Measurements from ENCODE around the gene C2CD3.

C2CD3 gene

GRCh38 chr11:74057249-74058151 is 113.3 kb downstream of the C2CD3 start:
- DNase-seq = no peak

- DNase-seq = no peak
Observed at GRCh38 chr11:74055938-74056337, 114.9 kb downstream of the C2CD3 start.

GRCh38 chr11:74050465-74050864 is 120.3 kb downstream of the C2CD3 start:
- no peak for DNase-seq

- DNase-seq = no peak
Observed at GRCh38 chr11:74048993-74049392, 121.8 kb downstream of the C2CD3 start.

- DNase-seq = no peak
Observed at GRCh38 chr11:74044538-74044937, 126.3 kb downstream of the C2CD3 start.

- DNase-seq = no peak
Observed at GRCh38 chr11:74043450-74043849, 127.4 kb downstream of the C2CD3 start.

GRCh38 chr11:74037309-74037708 is 133.5 kb downstream of the C2CD3 start:
- DNase-seq = no peak

GRCh38 chr11:74035264-74035663 is 135.5 kb downstream of the C2CD3 start:
- DNase-seq = no peak

- no peak for DNase-seq
Observed at GRCh38 chr11:74033046-74033445, 137.8 kb downstream of the C2CD3 start.

- DNase-seq = no peak
Observed at GRCh38 chr11:74030723-74031676, 139.8 kb downstream of the C2CD3 start.

- no peak for DNase-seq
Observed at GRCh38 chr11:74025467-74026166, 145.2 kb downstream of the C2CD3 start.

- no peak for DNase-seq
Observed at GRCh38 chr11:74024261-74025029, 146.4 kb downstream of the C2CD3 start.

- no peak for DNase-seq
Observed at GRCh38 chr11:74023276-74023675, 147.5 kb downstream of the C2CD3 start.

- no peak for DNase-seq
Observed at GRCh38 chr11:74022546-74022945, 148.3 kb downstream of the C2CD3 start.

- DNase-seq = no peak
Observed at GRCh38 chr11:74021998-74022397, 148.8 kb downstream of the C2CD3 start.

GRCh38 chr11:74020539-74020938 is 150.3 kb downstream of the C2CD3 start:
- no peak for DNase-seq

GRCh38 chr11:74019860-74020259 is 150.9 kb downstream of the C2CD3 start:
- DNase-seq = no peak

GRCh38 chr11:74019104-74019738 is 151.6 kb downstream of the C2CD3 start:
- no peak for DNase-seq

GRCh38 chr11:74018331-74019005 is 152.3 kb downstream of the C2CD3 start:
- no peak for DNase-seq

GRCh38 chr11:74017631-74018030 is 153.2 kb downstream of the C2CD3 start:
- no peak for DNase-seq
